ENCODE results near the gene PGPEP1.

DNA sequence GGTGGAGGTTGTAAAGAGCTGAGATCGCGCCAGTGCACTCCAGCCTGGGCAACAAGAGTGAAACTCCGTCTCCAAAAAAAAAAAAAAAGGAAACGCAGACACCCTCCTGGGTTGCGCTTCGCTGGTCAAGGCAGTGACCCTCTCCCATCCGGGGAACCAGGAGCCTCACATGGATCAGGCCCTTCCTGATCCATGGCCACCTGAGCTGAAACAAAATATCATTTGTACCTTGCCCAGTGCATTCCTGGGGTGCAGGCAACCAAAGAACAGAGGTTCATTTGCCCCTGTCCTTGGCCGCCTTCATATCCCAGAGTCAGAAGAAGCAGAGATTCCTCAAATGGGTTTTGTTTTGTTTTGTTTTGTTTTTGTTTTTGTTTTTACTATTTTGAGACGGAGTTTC lies 9.5 kb upstream of the PGPEP1 start:
- TF ChIP-seq POLR2A (IDR thresholded peaks at IDR 0.05) = no peak
- TF ChIP-seq, protein P1, sequence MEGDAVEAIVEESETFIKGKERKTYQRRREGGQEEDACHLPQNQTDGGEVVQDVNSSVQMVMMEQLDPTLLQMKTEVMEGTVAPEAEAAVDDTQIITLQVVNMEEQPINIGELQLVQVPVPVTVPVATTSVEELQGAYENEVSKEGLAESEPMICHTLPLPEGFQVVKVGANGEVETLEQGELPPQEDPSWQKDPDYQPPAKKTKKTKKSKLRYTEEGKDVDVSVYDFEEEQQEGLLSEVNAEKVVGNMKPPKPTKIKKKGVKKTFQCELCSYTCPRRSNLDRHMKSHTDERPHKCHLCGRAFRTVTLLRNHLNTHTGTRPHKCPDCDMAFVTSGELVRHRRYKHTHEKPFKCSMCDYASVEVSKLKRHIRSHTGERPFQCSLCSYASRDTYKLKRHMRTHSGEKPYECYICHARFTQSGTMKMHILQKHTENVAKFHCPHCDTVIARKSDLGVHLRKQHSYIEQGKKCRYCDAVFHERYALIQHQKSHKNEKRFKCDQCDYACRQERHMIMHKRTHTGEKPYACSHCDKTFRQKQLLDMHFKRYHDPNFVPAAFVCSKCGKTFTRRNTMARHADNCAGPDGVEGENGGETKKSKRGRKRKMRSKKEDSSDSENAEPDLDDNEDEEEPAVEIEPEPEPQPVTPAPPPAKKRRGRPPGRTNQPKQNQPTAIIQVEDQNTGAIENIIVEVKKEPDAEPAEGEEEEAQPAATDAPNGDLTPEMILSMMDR (IDR thresholded peaks at IDR 0.05) = no peak
